Mesenchymal stem cell (in vitro differentiated cells and primary cell): ENCODE data around the gene MAP7.

Source experiments
- DNase-seq: peaks from one replicate; pipeline ENCODE4 v3.0.0-alpha.2; 2013
- H2AFZ ChIP-seq: one replicate; pipeline ENCODE4 v1.6.1; 2013; ENCODE audit warnings: low read depth, mild to moderate bottlenecking, control low read depth, inconsistent platforms, low read length, moderate library complexity
- H2AK5ac ChIP-seq: 2 replicates; pipeline ENCODE4 v1.6.1; 2013; ENCODE audit warnings: low read length, moderate library complexity, mild to moderate bottlenecking, inconsistent platforms; ENCODE audit not compliant: severe bottlenecking
- H2BK120ac ChIP-seq: one replicate; pipeline ENCODE4 v1.6.1; 2013; ENCODE audit warnings: low read depth, mild to moderate bottlenecking, inconsistent platforms, low read length, moderate library complexity
- H2BK12ac ChIP-seq, 2 experiments: one replicate each; pipeline ENCODE4 v1.6.1; 2013; ENCODE audit warnings: inconsistent platforms in 2 of 2, low read length in 2 of 2, mild to moderate bottlenecking in 2 of 2, moderate library complexity in 2 of 2, control low read depth in 1 of 2
- H2BK15ac ChIP-seq: one replicate; pipeline ENCODE4 v1.6.1; 2013; ENCODE audit warnings: mild to moderate bottlenecking, low read depth, inconsistent platforms; ENCODE audit not compliant: poor library complexity, severe bottlenecking
- H2BK5ac ChIP-seq: 2 replicates; pipeline ENCODE4 v1.6.1; 2013; ENCODE audit warnings: low read depth, mild to moderate bottlenecking, low read length, control low read depth, inconsistent platforms; ENCODE audit not compliant: poor library complexity, severe bottlenecking
- H3K14ac ChIP-seq, 2 experiments: one replicate each; pipeline ENCODE4 v1.6.1; 2013; ENCODE audit warnings: inconsistent platforms in 2 of 2, low read length in 2 of 2, control low read depth in 1 of 2, mild to moderate bottlenecking in 1 of 2, moderate library complexity in 1 of 2
- H3K18ac ChIP-seq, 2 experiments: one replicate each; pipeline ENCODE4 v1.6.1; 2013; ENCODE audit warnings: inconsistent platforms in 2 of 2, low read length in 2 of 2, control low read depth in 1 of 2, low read depth in 1 of 2, mild to moderate bottlenecking in 1 of 2
- H3K23ac ChIP-seq, 2 experiments: one replicate each; pipeline ENCODE4 v1.6.1; 2013; ENCODE audit warnings: inconsistent platforms in 2 of 2, low read length in 2 of 2, mild to moderate bottlenecking in 2 of 2, moderate library complexity in 2 of 2, control low read depth in 1 of 2
- H3K27ac ChIP-seq: 2 replicates; pipeline ENCODE4 v1.5.1; 2013; ENCODE audit warnings: mild to moderate bottlenecking, moderate library complexity, low read length, control low read depth, inconsistent platforms; ENCODE audit not compliant: poor library complexity, severe bottlenecking
- H3K27me3 ChIP-seq, 2 experiments: 2 replicates each; pipeline versions ENCODE4 v1.6.1 to v1.7.0; 2013; ENCODE audit warnings: low read length in 2 of 2, mild to moderate bottlenecking in 2 of 2, moderate library complexity in 2 of 2, control low read depth in 1 of 2, inconsistent platforms in 1 of 2; ENCODE audit not compliant: control insufficient read depth in 1 of 2, insufficient read depth in 1 of 2
- H3K36me3 ChIP-seq, 2 experiments: 2 replicates each; pipeline versions ENCODE4 v1.6.1 to v1.7.0; 2013; ENCODE audit warnings: low read length in 2 of 2, control low read depth in 1 of 2, inconsistent platforms in 1 of 2, low read depth in 1 of 2, mild to moderate bottlenecking in 1 of 2; ENCODE audit not compliant: insufficient read depth in 2 of 2, control insufficient read depth in 1 of 2
- H3K4ac ChIP-seq, 2 experiments: one replicate each; pipeline ENCODE4 v1.6.1; 2013; ENCODE audit warnings: inconsistent platforms in 2 of 2, low read length in 2 of 2, mild to moderate bottlenecking in 2 of 2, moderate library complexity in 2 of 2, control low read depth in 1 of 2, low read depth in 1 of 2
- H3K4me1 ChIP-seq: 2 replicates; pipeline ENCODE4 v1.6.1; 2013; ENCODE audit warnings: low read depth, low read length, control low read depth; ENCODE audit not compliant: control insufficient read depth, insufficient read depth
- H3K4me2 ChIP-seq: 2 replicates; pipeline ENCODE4 v1.6.1; 2013; ENCODE audit warnings: low read length, mild to moderate bottlenecking, inconsistent platforms; ENCODE audit not compliant: poor library complexity, severe bottlenecking
- H3K4me3 ChIP-seq, 2 experiments: 2 replicates each; pipeline versions ENCODE4 v1.5.1 to v1.7.0; 2013; ENCODE audit warnings: low read length in 2 of 2, mild to moderate bottlenecking in 2 of 2, control low read depth in 1 of 2, low read depth in 1 of 2; ENCODE audit not compliant: insufficient read depth in 1 of 2
- H3K79me1 ChIP-seq: replicated peaks from 2 replicates; pipeline ENCODE4 v1.6.1; 2013; ENCODE audit warnings: mild to moderate bottlenecking, control low read depth, low read length, inconsistent platforms; ENCODE audit not compliant: poor library complexity, severe bottlenecking
- H3K9ac ChIP-seq: 2 replicates; pipeline ENCODE4 v1.7.0; 2013; ENCODE audit warnings: mild to moderate bottlenecking, low read length, moderate library complexity
- H3K9me3 ChIP-seq: 2 replicates; pipeline ENCODE4 v1.7.0; 2013; ENCODE audit warnings: mild to moderate bottlenecking, low read length; ENCODE audit not compliant: control insufficient read depth
- H4K8ac ChIP-seq: one replicate; pipeline ENCODE4 v1.6.1; 2013; ENCODE audit warnings: inconsistent platforms, mild to moderate bottlenecking, low read length, moderate library complexity
- H4K91ac ChIP-seq: one replicate; pipeline ENCODE4 v1.6.1; 2013; ENCODE audit warnings: mild to moderate bottlenecking, low read length, inconsistent platforms
- WGBS: methylation state at CpG from one replicate; pipeline ENCODE4 v1.1.7; 2013; ENCODE audit warnings: mixed read lengths; 5-methylcytosine and 5-hydroxymethylcytosine counted together

The MAP7 gene

DNA sequence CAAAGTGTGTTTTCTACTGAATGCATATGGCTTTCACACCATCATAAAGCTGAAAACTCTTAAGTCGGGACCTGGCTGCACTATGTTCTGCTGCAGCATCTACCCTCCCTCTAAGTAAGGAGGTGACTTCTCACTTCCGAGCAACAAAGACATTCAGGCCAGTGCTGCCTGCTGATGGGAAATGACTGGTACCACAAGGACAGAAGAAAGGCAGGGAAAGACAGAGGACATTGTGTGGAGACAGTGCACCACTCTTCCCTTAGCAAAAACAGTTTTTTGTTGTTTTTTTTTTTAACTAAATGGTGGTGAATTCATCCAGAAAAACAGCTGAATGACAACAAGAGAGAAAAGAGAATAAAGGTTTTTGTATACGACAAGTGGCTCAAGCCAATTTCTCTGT lies 81.5 kb downstream of the MAP7 start:
- Histone ChIP-seq H2AK5ac (no peak overlapping the region), H3K14ac (peak overlapping the region in 1 of 2 experiments; percentile 57), H4K91ac (no peak overlapping the region), H3K4me1 (no peaks in the 10 kb centered on the region), H3K4me2 (no peak overlapping the region), H3K79me1 (no peaks in the 10 kb centered on the region), H3K27ac (no peak overlapping the region), H3K27me3 (no peaks in the 10 kb centered on the region), H3K36me3 (no peaks in the 10 kb centered on the region), H2BK15ac (no peak overlapping the region), H3K18ac (no peak overlapping the region), H2BK5ac (no peak overlapping the region), H4K8ac (no peak overlapping the region), H2AFZ (no peak overlapping the region), H3K23ac (no peak overlapping the region), H2BK12ac (no peak overlapping the region), H3K4ac (no peak overlapping the region), H3K9ac (no peak overlapping the region), H3K4me3 (no peak overlapping the region), H3K9me3 (no peaks in the 10 kb centered on the region), H2BK120ac (no peak overlapping the region)
- DNase-seq, result no peak
- WGBS, result 76% methylated on average over 3 of the region's 3 CpGs

DNA sequence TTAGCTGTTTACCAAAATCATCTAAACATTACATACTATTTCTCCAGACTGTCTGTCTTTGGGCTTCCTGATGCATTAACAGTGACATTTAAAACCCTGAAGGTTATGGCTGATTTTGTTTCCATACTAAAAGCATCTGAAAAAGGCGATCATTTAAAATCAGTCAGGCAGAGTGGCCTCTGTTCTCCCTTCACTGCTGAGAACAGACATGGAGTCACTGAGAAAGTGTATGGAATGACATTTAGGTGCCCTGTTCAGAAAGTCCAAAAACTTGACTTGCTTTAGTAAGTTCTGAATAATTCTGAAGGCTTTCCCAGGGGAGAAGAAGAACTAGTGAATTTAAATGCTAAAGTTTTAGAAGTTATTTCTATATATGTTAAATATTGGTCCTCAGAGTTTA lies 83.0 kb downstream of the MAP7 start:
- H3K9me3 ChIP-seq, result no peaks in the 10 kb centered on the region
- H2BK15ac ChIP-seq, result no peak overlapping the region
- no peak overlapping the region for H3K4me2 ChIP-seq
- no peak overlapping the region for H3K4me3 ChIP-seq
- no peak overlapping the region for H3K4ac ChIP-seq
- no peak overlapping the region for H3K9ac ChIP-seq
- H4K8ac ChIP-seq, result no peak overlapping the region
- H3K14ac ChIP-seq, result no peak overlapping the region
- no peak overlapping the region for H4K91ac ChIP-seq
- no peaks in the 10 kb centered on the region for H3K79me1 ChIP-seq
- WGBS, result 96% methylated on average over 1 of the region's 1 CpG
- no peaks in the 10 kb centered on the region for H3K27me3 ChIP-seq
- no peak overlapping the region for H2BK120ac ChIP-seq
- no peaks in the 10 kb centered on the region for H3K4me1 ChIP-seq
- H2AK5ac ChIP-seq, result no peak overlapping the region
- no peaks in the 10 kb centered on the region for H3K36me3 ChIP-seq
- H3K27ac ChIP-seq, result peak overlapping the region; percentile 3
- no peak overlapping the region for H3K18ac ChIP-seq
- no peak overlapping the region for H2BK5ac ChIP-seq
- no peak for DNase-seq
- no peak overlapping the region for H2BK12ac ChIP-seq
- no peak overlapping the region for H3K23ac ChIP-seq
- no peak overlapping the region for H2AFZ ChIP-seq

DNA sequence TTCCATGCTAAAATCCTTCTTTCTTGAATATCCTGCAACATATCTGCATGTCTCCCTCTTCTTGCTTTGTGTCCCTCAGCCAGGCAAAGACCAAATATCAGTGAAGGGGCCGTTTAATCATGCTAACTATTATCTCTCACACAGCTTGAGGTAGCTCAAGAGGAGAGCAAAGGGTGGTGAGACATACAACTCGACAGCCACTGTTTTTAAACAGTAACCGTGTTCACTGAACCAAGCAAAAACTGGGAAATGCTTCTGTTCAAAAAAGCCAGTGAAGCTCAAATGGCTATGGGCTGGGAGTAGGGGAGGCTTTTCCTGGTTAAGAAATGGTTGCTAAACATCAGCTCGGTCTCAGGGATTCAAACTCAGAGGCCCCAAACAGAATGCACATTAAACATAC lies 83.4 kb downstream of the MAP7 start:
- Histone ChIP-seq H2BK120ac (no peak overlapping the region), H3K9ac (no peak overlapping the region), H2BK12ac (no peak overlapping the region), H4K91ac (no peak overlapping the region), H2AFZ (no peak overlapping the region), H3K4ac (no peak overlapping the region), H3K4me2 (no peak overlapping the region), H3K18ac (no peak overlapping the region), H3K27ac (peak overlapping the region; percentile 8), H3K9me3 (no peaks in the 10 kb centered on the region), H3K27me3 (no peaks in the 10 kb centered on the region), H3K14ac (no peak overlapping the region), H3K36me3 (no peaks in the 10 kb centered on the region), H3K79me1 (no peaks in the 10 kb centered on the region), H2BK15ac (no peak overlapping the region), H4K8ac (no peak overlapping the region), H3K23ac (no peak overlapping the region), H2AK5ac (no peak overlapping the region), H3K4me1 (no peaks in the 10 kb centered on the region), H2BK5ac (no peak overlapping the region), H3K4me3 (no peak overlapping the region)
- 66% methylated on average over 3 of the region's 4 CpGs for WGBS
- no peak for DNase-seq

- Histone ChIP-seq H3K36me3 (no peaks in the 10 kb centered on the region), H3K9me3 (no peaks in the 10 kb centered on the region), H2BK12ac (no peak overlapping the region), H3K4me2 (no peak overlapping the region), H3K4me3 (no peak overlapping the region), H3K79me1 (no peaks in the 10 kb centered on the region), H2BK5ac (no peak overlapping the region), H4K8ac (no peak overlapping the region), H3K9ac (no peak overlapping the region), H2AK5ac (no peak overlapping the region), H3K14ac (no peak overlapping the region), H2AFZ (no peak overlapping the region), H3K27ac (no peak overlapping the region), H3K27me3 (no peaks in the 10 kb centered on the region), H3K23ac (no peak overlapping the region), H2BK120ac (no peak overlapping the region), H4K91ac (no peak overlapping the region), H3K4me1 (no peaks in the 10 kb centered on the region), H3K4ac (no peak overlapping the region), H3K18ac (no peak overlapping the region), H2BK15ac (no peak overlapping the region)
- no CpG with 5 or more reads among the region's 2 CpGs for WGBS
- no peak for DNase-seq
These were observed 84.4 kb downstream of the MAP7 start for GRCh38 chr6:136465766-136466303.
